Limb (tissue), 2 donors: ENCODE results near the gene CBLN3.

Experiments used
- DNase-seq, 2 donors: peaks; one replicate each; pipeline ENCODE4 v3.0.0-alpha.2; 2016; ENCODE audit errors: extremely low spot score in 2 of 2

The CBLN3 gene

GRCh38 chr14:24439830-24440605, 10.6 kb upstream of the CBLN3 start:
- DNase-seq = no peak

- DNase-seq = no peak
These were observed 9.8 kb upstream of the CBLN3 start for GRCh38 chr14:24439257-24439656.

- DNase-seq = no peak
These were observed 9.0 kb upstream of the CBLN3 start for GRCh38 chr14:24438223-24439097.

- DNase-seq = no peak
These were observed 8.2 kb upstream of the CBLN3 start for GRCh38 chr14:24437736-24438067.

GRCh38 chr14:24437020-24437735, 7.7 kb upstream of the CBLN3 start:
- DNase-seq = no peak

GRCh38 chr14:24436355-24437019, 7.0 kb upstream of the CBLN3 start:
- peak in 1 of 2 donors; percentile 74 for DNase-seq

GRCh38 chr14:24435998-24436354, 6.5 kb upstream of the CBLN3 start:
- no peak for DNase-seq

- no peak for DNase-seq
These were observed 5.8 kb upstream of the CBLN3 start for GRCh38 chr14:24435192-24435810.

- no peak for DNase-seq
These were observed 5.2 kb upstream of the CBLN3 start for GRCh38 chr14:24434676-24435075.

GRCh38 chr14:24434036-24434435, 4.6 kb upstream of the CBLN3 start:
- no peak for DNase-seq

GRCh38 chr14:24432259-24433131, 3.0 kb upstream of the CBLN3 start:
- no peak for DNase-seq

GRCh38 chr14:24431569-24432258, 2.2 kb upstream of the CBLN3 start:
- DNase-seq = peak; percentile 90

GRCh38 chr14:24430682-24431568, 1.5 kb upstream of the CBLN3 start:
- no peak for DNase-seq

- peak; percentile 72 to 88 for DNase-seq
These were observed 744 bp upstream of the CBLN3 start for GRCh38 chr14:24430143-24430681.

- no peak for DNase-seq
These were observed 657 bp downstream of the CBLN3 start for GRCh38 chr14:24428628-24429394.

GRCh38 chr14:24427537-24428508, 1.6 kb downstream of the CBLN3 start:
- no peak for DNase-seq
